Panc1 (cell line): ENCODE measurements around the gene USP12. TPM values are rescaled to one million over a fixed set of nuclear protein-coding genes. Genes with fewer than 3 reads are reported as not detected.

Experiments used
- ATAC-seq: fragments of 200-7000 bp; cut with Tn5 transposase; 2 replicates; pipeline ENCODE4 v1.9.1; 2020; ENCODE audit warnings: mild to moderate bottlenecking, moderate library complexity
- BruUV-seq: library from RNA; stranded (reverse); fragments of 400-500 nt; replicated peaks from 2 replicates; lab custom pipeline; 2021; lab: Mats Ljungman, UMichigan
- CTCF ChIA-PET: fragments of 300-600 bp; sonication (Branson Sonifier 250); formaldehyde crosslinking; loops from one replicate; lab custom pipeline; 2022; ENCODE audit warnings: antibody characterized with exemption; lab: Charles Lee
- POLR2A ChIA-PET: fragments of 300-600 bp; sonication (Branson Sonifier 250); formaldehyde crosslinking; loops from one replicate; lab custom pipeline; 2022; ENCODE audit warnings: antibody characterized with exemption; lab: Charles Lee
- DNase-seq: peaks from one replicate; pipeline ENCODE4 v3.0.0-alpha.2; 2010; ENCODE audit warnings: low read depth, low spot score
- H3K27ac ChIP-seq: 2 replicates; pipeline ENCODE4 v1.5.1; 2011; ENCODE audit warnings: mild to moderate bottlenecking, low read length, inconsistent platforms
- H3K27me3 ChIP-seq: fragments of 200-500 bp; sonication (Bioruptor generic); 2 replicates; pipeline ENCODE4 v1.6.0; 2014; ENCODE audit warnings: low read length, inconsistent platforms; ENCODE audit not compliant: control insufficient read depth, insufficient read depth
- H3K36me3 ChIP-seq: fragments of 200-500 bp; sonication (Bioruptor generic); 2 replicates; pipeline ENCODE4 v1.5.1; 2014; ENCODE audit warnings: inconsistent platforms, mild to moderate bottlenecking, low read length, moderate library complexity; ENCODE audit not compliant: control insufficient read depth, insufficient read depth
- H3K4me1 ChIP-seq: 2 replicates; pipeline ENCODE4 v1.5.1; 2011; ENCODE audit warnings: inconsistent platforms, mild to moderate bottlenecking, low read length, moderate library complexity; ENCODE audit not compliant: control insufficient read depth, insufficient read depth
- H3K4me3 ChIP-seq, 2 experiments: 2 replicates each; pipeline ENCODE4 v1.5.1; 2011 to 2012; ENCODE audit warnings: low read depth in 2 of 2, low read length in 2 of 2, mild to moderate bottlenecking in 2 of 2, inconsistent platforms in 1 of 2, moderate library complexity in 1 of 2
- H3K9me3 ChIP-seq: fragments of 200-500 bp; sonication (Bioruptor generic); 2 replicates; pipeline ENCODE4 v1.5.1; 2014; ENCODE audit warnings: low read depth, mild to moderate bottlenecking, inconsistent platforms, low read length, moderate library complexity; ENCODE audit not compliant: control insufficient read depth, insufficient read depth
- POLR2AphosphoS5 ChIP-seq: IDR thresholded peaks from 2 replicates; pipeline ENCODE4 v1.6.1; 2012; ENCODE audit warnings: mild to moderate bottlenecking, low read depth, low read length, moderate library complexity
- SIN3A ChIP-seq: IDR thresholded peaks from 2 replicates; pipeline ENCODE4 v1.6.1; 2012; ENCODE audit warnings: low read depth, mild to moderate bottlenecking, low read length, moderate library complexity, borderline replicate concordance; ENCODE audit not compliant: insufficient read depth
- TCF7L2 ChIP-seq: IDR thresholded peaks from 2 replicates; pipeline ENCODE4 v1.6.1; 2011; ENCODE audit warnings: mild to moderate bottlenecking, low read depth, low read length, inconsistent platforms
- in situ Hi-C: cut with HindIII; loops from 2 replicates; pipeline ENCODE4 v1.10.0; 2016; ENCODE audit warnings: low sequenced_read_pairs, low pct_unique_long_range_greater_than_20kb
- intact Hi-C: fragments of 100-400 bp; cut with micrococcal nuclease; formaldehyde crosslinking; loops from one replicate; pipeline ENCODE4 v1.10.0; 2022; ENCODE audit not compliant: unreplicated experiment
- total RNA-seq: library from RNA; stranded (reverse); gene quantifications from one replicate; pipeline ENCODE4 v1.2.1, GENCODE V29; 2021; ENCODE audit not compliant: unreplicated experiment
- TF ChIP-seq, protein P1 (sequence below), 2 experiments: IDR thresholded peaks; 2 replicates each; pipeline ENCODE4 v1.6.1; 2011 to 2012; ENCODE audit warnings: low read depth in 2 of 2, control low read depth in 1 of 2, low read length in 1 of 2, mild to moderate bottlenecking in 1 of 2, moderate library complexity in 1 of 2; ENCODE audit not compliant: insufficient read depth in 1 of 2
- TF ChIP-seq, protein P2 (sequence below): fragments of 450-650 bp; IDR thresholded peaks from 2 replicates; pipeline ENCODE4 v1.5.1; 2017; ENCODE audit warnings: mild to moderate bottlenecking

The USP12 gene
- total RNA-seq, 1 experiment from 2014 or later: 82.0 TPM

DNA sequence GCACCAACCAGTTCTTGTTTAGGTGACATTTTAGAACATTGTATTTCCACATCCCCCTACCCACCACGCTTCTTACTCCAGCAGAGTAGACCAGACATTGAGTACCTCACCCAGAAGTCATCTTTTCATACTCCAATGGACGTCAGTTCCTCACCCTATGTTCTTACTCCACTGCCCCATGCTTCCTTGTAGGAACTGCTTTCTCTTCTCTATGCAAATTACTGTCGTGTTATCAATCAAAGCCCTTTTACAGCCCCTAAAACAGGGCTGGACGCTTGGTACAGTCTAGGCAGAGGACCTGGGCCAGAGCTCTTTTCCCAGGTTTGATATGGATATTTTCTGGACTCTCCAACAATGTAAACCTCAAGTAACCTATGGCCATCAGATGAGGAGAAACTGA is 58.2 kb downstream of the USP12 start:
- Histone ChIP-seq H3K4me3 (no peak overlapping the region), H3K27me3 (no peaks in the 10 kb centered on the region), H3K4me1 (peaks cover 23% of the 10 kb centered on the region), H3K27ac (no peak overlapping the region; the same call in 1 of the 2 replicates), H3K36me3 (peaks cover 9% of the 10 kb centered on the region), H3K9me3 (no peaks in the 10 kb centered on the region)
- no peak for DNase-seq
- in situ Hi-C loops: no loop called here
- no TSS peak for BruUV-seq
- CTCF ChIA-PET: interaction anchor here (0.6 kb wide), 1 partner anchor 31 kb away, joined by 5 read pairs; no protein-coding TSS in a partner anchor
- no peak for TF ChIP-seq TCF7L2
- no peak for TF ChIP-seq SIN3A
- TF ChIP-seq, protein P1, sequence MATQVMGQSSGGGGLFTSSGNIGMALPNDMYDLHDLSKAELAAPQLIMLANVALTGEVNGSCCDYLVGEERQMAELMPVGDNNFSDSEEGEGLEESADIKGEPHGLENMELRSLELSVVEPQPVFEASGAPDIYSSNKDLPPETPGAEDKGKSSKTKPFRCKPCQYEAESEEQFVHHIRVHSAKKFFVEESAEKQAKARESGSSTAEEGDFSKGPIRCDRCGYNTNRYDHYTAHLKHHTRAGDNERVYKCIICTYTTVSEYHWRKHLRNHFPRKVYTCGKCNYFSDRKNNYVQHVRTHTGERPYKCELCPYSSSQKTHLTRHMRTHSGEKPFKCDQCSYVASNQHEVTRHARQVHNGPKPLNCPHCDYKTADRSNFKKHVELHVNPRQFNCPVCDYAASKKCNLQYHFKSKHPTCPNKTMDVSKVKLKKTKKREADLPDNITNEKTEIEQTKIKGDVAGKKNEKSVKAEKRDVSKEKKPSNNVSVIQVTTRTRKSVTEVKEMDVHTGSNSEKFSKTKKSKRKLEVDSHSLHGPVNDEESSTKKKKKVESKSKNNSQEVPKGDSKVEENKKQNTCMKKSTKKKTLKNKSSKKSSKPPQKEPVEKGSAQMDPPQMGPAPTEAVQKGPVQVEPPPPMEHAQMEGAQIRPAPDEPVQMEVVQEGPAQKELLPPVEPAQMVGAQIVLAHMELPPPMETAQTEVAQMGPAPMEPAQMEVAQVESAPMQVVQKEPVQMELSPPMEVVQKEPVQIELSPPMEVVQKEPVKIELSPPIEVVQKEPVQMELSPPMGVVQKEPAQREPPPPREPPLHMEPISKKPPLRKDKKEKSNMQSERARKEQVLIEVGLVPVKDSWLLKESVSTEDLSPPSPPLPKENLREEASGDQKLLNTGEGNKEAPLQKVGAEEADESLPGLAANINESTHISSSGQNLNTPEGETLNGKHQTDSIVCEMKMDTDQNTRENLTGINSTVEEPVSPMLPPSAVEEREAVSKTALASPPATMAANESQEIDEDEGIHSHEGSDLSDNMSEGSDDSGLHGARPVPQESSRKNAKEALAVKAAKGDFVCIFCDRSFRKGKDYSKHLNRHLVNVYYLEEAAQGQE (IDR thresholded peaks at IDR 0.05; ENCODE audit: insufficient read depth in 1 of 2, low read depth in 2 of 2, low read length in 1 of 2): no peak
- TF ChIP-seq POLR2AphosphoS5: no peak
- TF ChIP-seq, protein P2, sequence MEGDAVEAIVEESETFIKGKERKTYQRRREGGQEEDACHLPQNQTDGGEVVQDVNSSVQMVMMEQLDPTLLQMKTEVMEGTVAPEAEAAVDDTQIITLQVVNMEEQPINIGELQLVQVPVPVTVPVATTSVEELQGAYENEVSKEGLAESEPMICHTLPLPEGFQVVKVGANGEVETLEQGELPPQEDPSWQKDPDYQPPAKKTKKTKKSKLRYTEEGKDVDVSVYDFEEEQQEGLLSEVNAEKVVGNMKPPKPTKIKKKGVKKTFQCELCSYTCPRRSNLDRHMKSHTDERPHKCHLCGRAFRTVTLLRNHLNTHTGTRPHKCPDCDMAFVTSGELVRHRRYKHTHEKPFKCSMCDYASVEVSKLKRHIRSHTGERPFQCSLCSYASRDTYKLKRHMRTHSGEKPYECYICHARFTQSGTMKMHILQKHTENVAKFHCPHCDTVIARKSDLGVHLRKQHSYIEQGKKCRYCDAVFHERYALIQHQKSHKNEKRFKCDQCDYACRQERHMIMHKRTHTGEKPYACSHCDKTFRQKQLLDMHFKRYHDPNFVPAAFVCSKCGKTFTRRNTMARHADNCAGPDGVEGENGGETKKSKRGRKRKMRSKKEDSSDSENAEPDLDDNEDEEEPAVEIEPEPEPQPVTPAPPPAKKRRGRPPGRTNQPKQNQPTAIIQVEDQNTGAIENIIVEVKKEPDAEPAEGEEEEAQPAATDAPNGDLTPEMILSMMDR: no peak
- intact Hi-C loops: no loop called here
- no peak for ATAC-seq
- POLR2A ChIA-PET: no interaction called here

DNA sequence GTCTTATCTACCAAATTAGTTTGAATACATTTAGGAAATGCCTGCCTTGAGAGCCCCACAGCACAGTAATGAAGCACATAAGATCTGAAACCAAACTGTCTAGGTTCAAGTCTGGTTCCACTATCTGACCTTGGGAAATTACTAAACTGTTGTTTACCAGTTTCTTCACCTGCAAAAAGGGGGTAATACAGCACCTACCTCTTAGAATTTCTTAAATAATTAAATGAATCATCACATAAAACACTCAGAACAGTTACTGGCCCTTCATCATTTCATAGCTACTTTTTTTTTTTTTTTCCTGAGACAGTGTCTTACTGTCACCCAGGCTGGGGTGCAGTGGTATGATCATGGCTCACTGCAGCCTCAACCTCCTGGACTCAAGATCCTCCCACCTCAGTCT is 59.6 kb downstream of the USP12 start:
- POLR2A ChIA-PET: interaction anchor here (0.7 kb wide), 1 partner anchor 46 kb away, joined by 3 read pairs; no protein-coding TSS in a partner anchor
- intact Hi-C loops: no loop called here
- no peak for ATAC-seq

DNA sequence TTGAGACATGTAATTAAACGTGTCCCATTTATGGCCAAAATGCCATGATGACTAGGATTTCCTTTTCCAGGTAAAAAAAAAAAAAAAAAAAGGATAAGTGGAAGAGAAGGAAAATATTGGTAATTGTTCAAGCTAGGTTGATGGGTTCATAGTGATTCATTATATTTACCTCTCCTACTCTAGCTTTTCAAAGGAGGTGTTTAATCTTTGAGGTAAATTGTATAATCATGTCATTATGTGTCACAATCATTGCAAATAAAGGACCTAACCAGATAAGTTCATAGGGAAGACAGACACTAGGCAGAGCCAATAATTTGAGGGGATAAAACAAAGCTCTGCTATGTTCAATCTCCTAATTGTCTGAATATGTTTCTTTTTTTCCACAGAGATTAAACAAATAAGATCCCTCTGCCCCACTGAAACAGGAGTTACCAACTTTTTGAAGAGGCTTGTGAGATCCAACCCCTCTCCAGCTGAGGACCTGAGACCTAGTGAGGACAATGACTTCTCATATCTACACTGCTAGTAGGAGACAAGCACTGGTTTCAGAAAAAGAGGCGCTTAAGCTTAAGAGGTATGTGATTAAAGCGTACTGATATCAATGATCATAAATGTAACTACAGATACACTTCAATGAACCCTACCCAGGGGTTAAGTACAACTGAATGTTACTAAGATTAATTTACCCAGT is 61.4 kb downstream of the USP12 start:
- ATAC-seq (no peak), DNase-seq (no peak)
- TF ChIP-seq, protein P2: no peak
- TF ChIP-seq POLR2AphosphoS5: no peak
- TF ChIP-seq, protein P1 (IDR thresholded peaks at IDR 0.05; ENCODE audit: insufficient read depth in 1 of 2, low read depth in 2 of 2, low read length in 1 of 2): no peak
- no peak for TF ChIP-seq TCF7L2
- no peak for TF ChIP-seq SIN3A
- H3K36me3 ChIP-seq: peaks cover 9% of the 10 kb centered on the region
- POLR2A ChIA-PET: interaction anchor here (0.6 kb wide), 1 partner anchor 46 kb away, joined by 4 read pairs; no protein-coding TSS in a partner anchor
- CTCF ChIA-PET: interaction anchor here (0.6 kb wide), 2 partner anchors 156 to 230 kb away, joined by 3 to 4 read pairs; no protein-coding TSS in a partner anchor
- peaks cover 8% of the 10 kb centered on the region for H3K4me1 ChIP-seq
- intact Hi-C loops: no loop called here
- H3K27me3 ChIP-seq: no peaks in the 10 kb centered on the region
- no TSS peak for BruUV-seq
- H3K4me3 ChIP-seq: no peak overlapping the region
- in situ Hi-C loops: no loop called here
- H3K27ac ChIP-seq: no peak overlapping the region; the same call in 1 of the 2 replicates
- no peaks in the 10 kb centered on the region for H3K9me3 ChIP-seq

More for the DNA sequence above, 59.6 kb downstream of the USP12 start:
- Histone ChIP-seq H3K4me1 (peaks cover 12% of the 10 kb centered on the region), H3K27ac (peak overlapping the region; percentile 23; the same call in 1 of the 2 replicates), H3K36me3 (peaks cover 9% of the 10 kb centered on the region), H3K27me3 (no peaks in the 10 kb centered on the region), H3K4me3 (no peak overlapping the region), H3K9me3 (no peaks in the 10 kb centered on the region)
- TF ChIP-seq SIN3A: no peak
- CTCF ChIA-PET: no interaction called here
- in situ Hi-C loops: no loop called here
- DNase-seq: no peak
- BruUV-seq: no TSS peak
